Stimulated activated CD4-positive, alpha-beta T cell treated with anti-CD3 and anti-CD28 coated beads, Interleukin-1b, Interleukin-23, amount 100 ng/mL, for 4 hours (primary cell): ENCODE results near the gene ATP5MC2.
A peak's percentile ranks its signal among the peaks of the same experiment; 100 is the strongest.
"Not testable (repeated sequence)": the region's sequence is repeated elsewhere in the genome, so short reads cannot be mapped to it uniquely, and the experiment has no call there.

ENCODE experiments used
- DNase-seq, 2 donors: peaks; one replicate each; pipeline ENCODE4 v3.0.0-alpha.2; 2020; ENCODE audit warnings: low read depth in 2 of 2

The ATP5MC2 gene

GRCh38 chr12:53694756-53695151 is 18.9 kb upstream of the ATP5MC2 start:
- DNase-seq: no peak

DNA sequence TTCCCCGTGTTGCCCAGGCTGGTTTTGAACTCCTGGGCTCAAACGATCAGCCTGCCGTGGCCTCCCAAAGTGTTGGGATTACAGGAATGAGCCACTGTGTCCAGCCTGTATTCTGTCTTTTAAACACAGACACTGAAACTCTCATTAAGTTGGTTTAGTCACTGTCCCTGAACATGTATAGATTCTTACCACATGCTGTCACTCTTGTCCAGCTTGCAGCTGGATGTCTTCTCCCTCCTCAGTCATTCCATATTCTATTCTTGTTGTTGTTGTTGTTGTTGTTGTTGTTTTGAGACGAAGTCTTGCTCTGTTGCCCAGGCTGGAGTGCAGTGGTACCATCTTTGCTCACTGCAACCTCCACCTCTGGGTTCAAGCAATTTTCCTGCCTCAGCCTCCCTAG is 12.3 kb upstream of the ATP5MC2 start:
- no peak for DNase-seq

DNA sequence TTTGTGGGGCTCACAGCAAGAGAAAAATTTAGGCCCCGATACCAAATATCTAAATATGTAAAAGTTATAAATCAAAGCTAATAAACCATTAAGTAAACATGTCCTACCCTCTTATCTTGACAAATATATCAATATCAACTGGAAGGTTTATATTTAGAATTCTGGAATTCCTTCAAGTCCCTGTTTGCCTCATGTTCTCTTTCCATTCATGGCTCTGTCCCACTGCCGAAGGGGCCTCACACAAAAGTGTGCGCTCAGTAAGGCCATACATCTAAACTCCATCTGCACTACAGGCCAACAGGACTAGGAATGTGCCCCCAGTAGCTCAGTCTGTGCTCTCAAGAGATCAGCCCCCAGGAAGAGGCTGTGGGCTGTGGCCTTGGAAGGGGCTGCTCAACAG is 10.6 kb upstream of the ATP5MC2 start:
- no peak for DNase-seq

- no peak for DNase-seq
Observed at GRCh38 chr12:53684654-53685220, 8.9 kb upstream of the ATP5MC2 start.

GRCh38 chr12:53683983-53684382 is 8.1 kb upstream of the ATP5MC2 start:
- no peak for DNase-seq

GRCh38 chr12:53683494-53683893 is 7.6 kb upstream of the ATP5MC2 start:
- no peak for DNase-seq

GRCh38 chr12:53680061-53680460 is 4.2 kb upstream of the ATP5MC2 start:
- DNase-seq: not testable (repeated sequence)

DNA sequence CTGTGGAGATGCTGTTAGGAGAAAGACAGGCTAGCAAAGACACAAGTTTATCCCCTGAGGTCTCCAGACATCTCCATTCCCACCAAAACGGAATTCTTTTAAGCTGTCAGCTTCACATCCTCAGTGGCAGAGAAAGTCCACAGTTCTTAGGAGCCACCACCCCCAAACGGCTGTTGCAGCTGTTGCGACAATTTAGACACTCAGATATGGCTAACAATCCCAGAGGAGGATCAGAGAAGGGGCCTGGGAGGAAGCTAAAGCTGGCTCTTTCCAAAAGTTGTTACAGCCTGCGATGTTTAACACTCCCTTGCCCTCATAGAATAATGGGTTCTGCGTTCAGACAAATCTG is 1.9 kb upstream of the ATP5MC2 start:
- no peak for DNase-seq

DNA sequence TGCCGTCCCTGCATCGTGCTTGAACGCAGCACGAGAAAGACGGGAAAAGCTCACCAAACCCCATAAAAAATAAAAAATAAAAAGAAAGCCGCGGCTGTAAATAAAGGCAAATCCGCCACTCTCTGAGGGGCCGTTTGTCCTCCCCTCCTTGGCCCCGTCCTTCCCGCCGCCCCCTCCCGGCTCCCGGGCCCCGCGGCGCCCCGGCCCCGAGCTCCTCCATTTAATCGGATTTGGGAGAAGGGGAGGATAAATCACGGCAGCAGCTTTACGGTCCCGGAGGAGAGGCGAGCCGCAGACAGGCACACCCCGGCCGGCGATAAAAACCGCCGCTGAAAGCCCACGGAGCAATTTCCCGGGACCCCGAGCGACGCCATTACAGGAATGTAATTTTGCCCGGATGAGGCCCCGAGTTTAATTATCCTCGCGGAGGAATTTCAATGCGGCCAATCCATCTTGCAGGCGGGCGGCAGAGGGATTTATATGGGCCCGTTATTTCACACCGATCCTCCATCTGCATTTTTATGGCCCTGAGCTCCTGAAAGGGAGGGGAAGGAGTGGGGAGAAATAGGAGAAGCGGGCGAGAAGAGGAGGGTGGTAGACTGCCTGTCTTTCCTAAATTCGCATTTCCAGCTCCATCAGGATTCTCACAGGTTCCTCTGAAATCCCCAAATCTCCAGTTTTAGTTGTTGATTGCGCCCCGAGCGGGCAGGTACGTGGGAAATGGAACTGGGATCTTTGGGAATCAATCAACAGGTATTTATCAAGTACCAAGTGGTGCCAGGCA is 1.3 kb upstream of the ATP5MC2 start:
- no peak for DNase-seq

DNA sequence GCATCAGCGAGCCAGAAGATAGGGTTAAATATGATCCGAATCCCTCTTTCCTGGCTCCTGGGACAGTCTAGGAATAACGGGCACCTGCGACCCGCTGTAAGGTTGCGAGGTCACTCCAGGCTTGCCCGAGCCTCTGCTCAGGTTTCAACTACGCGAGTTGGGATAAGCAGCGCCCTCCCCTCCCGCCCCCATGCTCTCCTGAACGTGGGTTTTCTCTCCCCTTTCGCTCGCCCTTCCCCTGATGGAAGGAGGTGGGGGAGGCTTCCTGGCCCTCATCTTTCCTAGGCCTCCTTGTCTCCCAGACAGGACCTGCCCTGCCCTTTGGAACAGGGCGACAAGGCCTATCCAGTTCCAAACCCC is 753 bp upstream of the ATP5MC2 start:
- DNase-seq: peak in 1 of 2 donors; percentile 16

GRCh38 chr12:53674977-53675700 is 744 bp downstream of the ATP5MC2 start:
- no peak for DNase-seq

GRCh38 chr12:53670971-53671370 is 4.9 kb downstream of the ATP5MC2 start:
- DNase-seq: no peak

GRCh38 chr12:53670308-53670707 is 5.6 kb downstream of the ATP5MC2 start:
- no peak for DNase-seq

- no peak for DNase-seq
Observed at GRCh38 chr12:53667080-53667479, 8.8 kb downstream of the ATP5MC2 start.

DNA sequence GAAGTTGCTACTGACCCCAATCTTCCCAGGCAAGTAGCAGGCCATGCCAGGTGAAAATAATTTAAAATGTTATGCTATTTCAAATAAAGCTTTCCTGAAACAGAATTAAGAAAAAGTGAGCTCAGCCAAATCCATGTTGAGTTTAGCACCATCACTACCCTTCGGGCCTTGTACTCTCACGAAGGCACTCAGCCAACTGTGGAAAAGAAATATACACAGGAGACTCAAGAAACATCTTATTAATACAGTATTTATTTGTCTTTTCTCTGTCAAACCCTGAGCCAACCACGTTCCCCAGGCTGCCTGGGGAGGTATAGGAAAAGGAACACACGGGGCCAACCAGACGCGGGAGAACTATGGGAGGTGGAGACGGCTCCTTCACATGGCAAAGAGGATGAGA is 10.9 kb downstream of the ATP5MC2 start:
- no peak for DNase-seq

DNA sequence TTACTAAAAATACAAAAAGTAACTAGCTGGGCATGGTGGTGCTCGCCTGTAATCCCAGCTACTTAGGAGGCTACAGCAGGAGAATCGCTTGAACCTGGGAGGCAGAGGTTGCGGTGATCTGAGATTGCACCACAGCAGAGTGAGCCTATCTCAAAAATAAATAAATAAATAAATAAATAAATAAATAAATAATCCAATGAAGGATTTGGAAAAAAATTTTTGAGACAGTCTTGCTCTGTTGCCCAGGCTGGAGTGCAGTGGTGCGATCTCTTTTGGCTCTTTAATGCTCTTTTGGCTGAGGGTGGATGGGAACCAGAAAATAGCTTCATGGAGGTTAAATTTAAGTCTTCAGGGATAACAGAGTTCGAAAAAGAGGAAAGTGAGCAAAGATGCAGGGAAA is 11.7 kb downstream of the ATP5MC2 start:
- DNase-seq: no peak

DNA sequence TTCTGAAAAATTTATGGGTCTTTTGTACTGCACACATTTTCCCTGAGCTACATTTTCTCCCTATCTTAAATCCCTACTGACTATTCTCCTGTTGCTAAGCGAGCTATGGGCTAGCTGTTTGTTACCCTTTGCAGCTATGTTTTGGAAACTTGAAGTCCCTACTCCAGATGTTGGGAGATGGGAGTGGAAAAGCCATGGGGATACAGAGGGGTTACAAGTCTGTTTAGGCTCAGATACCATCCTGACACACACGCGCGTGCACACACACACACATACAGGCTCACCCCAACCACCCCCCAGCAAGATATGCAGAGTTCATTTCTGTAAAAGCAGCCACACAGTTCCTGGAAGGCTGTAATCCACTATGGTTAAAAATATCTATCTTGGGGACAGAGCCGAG is 15.8 kb downstream of the ATP5MC2 start:
- no peak for DNase-seq

DNA sequence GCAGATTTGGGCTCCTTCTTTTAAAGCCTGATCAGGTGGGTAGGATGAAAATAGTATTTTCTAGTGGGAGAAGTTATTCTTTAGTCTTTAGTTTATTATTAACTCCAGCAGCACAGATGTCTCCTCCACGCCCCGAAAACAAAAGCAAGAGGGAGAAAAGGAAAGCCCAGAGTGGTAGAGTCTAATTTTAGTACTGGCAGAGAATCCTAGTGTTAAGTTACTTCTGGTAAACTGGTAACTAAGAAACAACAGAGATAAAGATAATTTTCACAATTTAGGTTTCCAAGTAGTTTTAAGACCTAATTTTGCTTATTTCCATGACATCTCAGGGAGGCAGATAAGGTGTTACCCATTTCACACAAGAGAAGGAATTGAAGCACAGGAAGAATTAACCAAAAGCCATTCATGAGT is 16.3 kb downstream of the ATP5MC2 start:
- no peak for DNase-seq

DNA sequence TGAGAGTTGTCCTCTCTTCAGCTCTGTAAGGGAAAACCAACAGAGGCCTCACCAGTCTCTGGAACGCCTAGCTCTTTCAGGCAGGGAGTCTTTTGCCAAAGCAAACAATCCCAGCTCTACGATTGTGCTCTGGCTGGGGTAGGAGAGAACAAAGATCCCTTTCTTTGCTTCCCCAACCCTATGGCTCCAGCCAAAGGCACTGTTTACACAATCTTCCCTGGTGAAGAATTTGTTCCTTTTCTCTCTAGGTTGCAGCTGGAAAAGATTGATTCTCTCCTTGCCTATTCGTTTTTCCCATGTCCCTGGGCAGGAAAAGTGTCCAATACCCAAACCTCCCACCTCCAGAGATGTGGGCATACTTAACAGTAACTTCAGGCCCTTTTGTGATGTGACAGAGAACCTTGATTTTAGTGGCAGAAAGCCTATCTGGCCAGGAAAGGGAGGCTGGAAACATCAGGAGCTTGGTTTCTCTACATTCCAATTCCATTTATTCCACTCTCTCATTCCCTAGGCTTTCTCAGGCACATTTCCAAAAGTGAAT is 16.8 kb downstream of the ATP5MC2 start:
- no peak for DNase-seq

- DNase-seq: no peak
Observed at GRCh38 chr12:53657041-53657440, 18.8 kb downstream of the ATP5MC2 start.

GRCh38 chr12:53653595-53653994 is 22.3 kb downstream of the ATP5MC2 start:
- DNase-seq: no peak

- DNase-seq: no peak
Observed at GRCh38 chr12:53652366-53652765, 23.5 kb downstream of the ATP5MC2 start.

DNA sequence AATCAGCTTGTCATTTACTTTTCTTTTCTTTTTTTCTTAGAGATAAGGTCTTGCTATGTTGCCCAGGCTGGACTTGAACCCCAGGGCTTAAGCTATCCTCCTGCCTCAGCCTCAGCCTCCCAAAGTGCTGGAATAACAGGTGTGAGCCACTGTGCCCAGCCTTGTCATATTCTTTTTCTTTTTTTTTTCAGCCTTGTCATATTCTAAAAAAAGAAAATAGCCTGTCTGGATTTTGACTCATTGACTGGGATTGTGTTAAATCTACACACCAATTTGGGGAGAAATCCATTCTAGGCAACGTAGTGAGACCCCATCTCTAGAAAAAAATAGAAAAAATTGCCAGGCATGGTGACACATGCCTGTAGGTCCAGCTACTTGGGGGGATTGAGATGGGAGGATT is 24.1 kb downstream of the ATP5MC2 start:
- no peak for DNase-seq
